ENCODE data around the gene ADAMTSL5.
"Not testable (repeated sequence)": the region's sequence is repeated elsewhere in the genome, so short reads cannot be mapped to it uniquely, and the experiment has no call there.

ADAMTSL5 gene

GRCh38 chr19:1512671-1513498, at the start of gene ADAMTSL5:
Gene ADAMTSL5 (minus strand): TSS chr19:1513019. CDS start chr19:1510943, 2,076 bp downstream.
- DNase-seq: no peak

- no peak for DNase-seq
These were observed 48.5 kb upstream of the ADAMTSL5 start for GRCh38 chr19:1561236-1561842.

GRCh38 chr19:1560286-1560882, 47.6 kb upstream of the ADAMTSL5 start:
- DNase-seq: no peak

GRCh38 chr19:1558552-1558951, 45.7 kb upstream of the ADAMTSL5 start:
- DNase-seq: no peak

GRCh38 chr19:1556390-1557070, 43.7 kb upstream of the ADAMTSL5 start:
- no peak for DNase-seq

GRCh38 chr19:1555487-1556389, 42.9 kb upstream of the ADAMTSL5 start:
- no peak for DNase-seq

- no peak for DNase-seq
These were observed 42.1 kb upstream of the ADAMTSL5 start for GRCh38 chr19:1554968-1555367.

- DNase-seq: no peak
These were observed 40.6 kb upstream of the ADAMTSL5 start for GRCh38 chr19:1553415-1553814.

GRCh38 chr19:1551068-1552040, 38.5 kb upstream of the ADAMTSL5 start:
- no peak for DNase-seq

- DNase-seq: no peak
These were observed 36.6 kb upstream of the ADAMTSL5 start for GRCh38 chr19:1549332-1549945.

- no peak for DNase-seq
These were observed 27.6 kb upstream of the ADAMTSL5 start for GRCh38 chr19:1540365-1540925.

GRCh38 chr19:1539749-1540148, 26.9 kb upstream of the ADAMTSL5 start:
- DNase-seq: not testable (repeated sequence)

- no peak for DNase-seq
These were observed 26.2 kb upstream of the ADAMTSL5 start for GRCh38 chr19:1538978-1539377.

- not testable (repeated sequence) for DNase-seq
These were observed 22.9 kb upstream of the ADAMTSL5 start for GRCh38 chr19:1535699-1536098.

GRCh38 chr19:1534972-1535371, 22.2 kb upstream of the ADAMTSL5 start:
- no peak for DNase-seq

- DNase-seq: no peak
These were observed 20.8 kb upstream of the ADAMTSL5 start for GRCh38 chr19:1533510-1534150.

GRCh38 chr19:1532003-1532402, 19.2 kb upstream of the ADAMTSL5 start:
- DNase-seq: no peak

- no peak for DNase-seq
These were observed 18.8 kb upstream of the ADAMTSL5 start for GRCh38 chr19:1531587-1531986.

- DNase-seq: not testable (repeated sequence)
These were observed 18.0 kb upstream of the ADAMTSL5 start for GRCh38 chr19:1530856-1531255.

GRCh38 chr19:1529430-1529816, 16.6 kb upstream of the ADAMTSL5 start:
- no peak for DNase-seq
